WTC11 (cell line): ENCODE measurements around the gene PISD.

Experiments used
- ARID4B ChIP-seq: sonication (generic); formaldehyde crosslinking; IDR thresholded peaks from 2 replicates; pipeline ENCODE4 v1.8.0; 2023; ENCODE audit warnings: missing genetic modification reagents, mild to moderate bottlenecking, borderline replicate concordance
- CTCF ChIP-seq: fragments of 200-600 bp; IDR thresholded peaks from 2 replicates; pipeline ENCODE4 v1.8.0; 2022; ENCODE audit warnings: antibody characterized with exemption
- FOXK1 ChIP-seq: sonication (generic); formaldehyde crosslinking; IDR thresholded peaks from 2 replicates; pipeline ENCODE4 v1.8.0; 2022; ENCODE audit warnings: mild to moderate bottlenecking, moderate library complexity, missing genetic modification reagents
- HMGXB4 ChIP-seq: sonication (generic); formaldehyde crosslinking; IDR thresholded peaks from 2 replicates; pipeline ENCODE4 v1.8.1; 2023; ENCODE audit warnings: mild to moderate bottlenecking, moderate library complexity, missing genetic modification reagents
- SMAD4 ChIP-seq: sonication (generic); formaldehyde crosslinking; IDR thresholded peaks from 2 replicates; pipeline ENCODE4 v1.8.0; 2022; ENCODE audit warnings: mild to moderate bottlenecking, missing genetic modification reagents
- TP53 ChIP-seq: sonication (generic); formaldehyde crosslinking; IDR thresholded peaks from 2 replicates; pipeline ENCODE4 v1.8.1; 2023; ENCODE audit warnings: mild to moderate bottlenecking, missing genetic modification reagents
- TF ChIP-seq, protein P1 (sequence below): sonication (generic); formaldehyde crosslinking; IDR thresholded peaks from 2 replicates; pipeline ENCODE4 v1.8.1; 2022; ENCODE audit warnings: low read depth, missing genetic modification reagents, borderline replicate concordance
- TF ChIP-seq, protein P2 (sequence below): sonication (generic); formaldehyde crosslinking; conservative IDR thresholded peaks from 2 replicates; pipeline ENCODE4 v1.8.1; 2022; ENCODE audit warnings: mild to moderate bottlenecking, missing genetic modification reagents
- TF ChIP-seq, protein P3 (sequence below): sonication (generic); formaldehyde crosslinking; IDR thresholded peaks from 2 replicates; pipeline ENCODE4 v1.8.1; 2022; ENCODE audit warnings: missing genetic modification reagents, borderline replicate concordance

DNA sequence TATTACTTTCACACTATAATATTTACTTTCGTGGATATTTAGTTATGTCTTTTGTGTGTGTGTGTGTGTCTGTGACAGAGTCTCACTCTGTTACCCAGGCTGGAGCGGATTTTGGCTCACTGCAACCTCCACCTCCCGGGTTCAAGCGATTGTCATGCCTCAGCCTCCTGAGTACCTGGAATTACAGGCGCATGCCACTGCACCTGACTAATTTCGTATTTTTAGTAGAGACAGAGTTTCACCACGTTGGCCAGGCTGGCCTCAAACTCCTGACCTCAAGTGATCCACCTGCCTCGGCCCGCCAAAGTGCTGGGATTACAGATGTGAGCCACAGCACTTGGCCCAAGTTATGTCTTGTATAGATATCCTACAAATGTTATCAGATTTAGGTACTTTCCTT, 9.9 kb downstream of the PISD start:
- TF ChIP-seq, protein P1, sequence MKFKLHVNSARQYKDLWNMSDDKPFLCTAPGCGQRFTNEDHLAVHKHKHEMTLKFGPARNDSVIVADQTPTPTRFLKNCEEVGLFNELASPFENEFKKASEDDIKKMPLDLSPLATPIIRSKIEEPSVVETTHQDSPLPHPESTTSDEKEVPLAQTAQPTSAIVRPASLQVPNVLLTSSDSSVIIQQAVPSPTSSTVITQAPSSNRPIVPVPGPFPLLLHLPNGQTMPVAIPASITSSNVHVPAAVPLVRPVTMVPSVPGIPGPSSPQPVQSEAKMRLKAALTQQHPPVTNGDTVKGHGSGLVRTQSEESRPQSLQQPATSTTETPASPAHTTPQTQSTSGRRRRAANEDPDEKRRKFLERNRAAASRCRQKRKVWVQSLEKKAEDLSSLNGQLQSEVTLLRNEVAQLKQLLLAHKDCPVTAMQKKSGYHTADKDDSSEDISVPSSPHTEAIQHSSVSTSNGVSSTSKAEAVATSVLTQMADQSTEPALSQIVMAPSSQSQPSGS (CRISPR knock-in tag): no peak
- TF ChIP-seq SMAD4 (no peak), CTCF (no peak), FOXK1 (CRISPR knock-in tag) (no peak), ARID4B (no peak), TP53 (CRISPR knock-in tag) (no peak), HMGXB4 (CRISPR knock-in tag) (no peak)
- TF ChIP-seq, protein P2, sequence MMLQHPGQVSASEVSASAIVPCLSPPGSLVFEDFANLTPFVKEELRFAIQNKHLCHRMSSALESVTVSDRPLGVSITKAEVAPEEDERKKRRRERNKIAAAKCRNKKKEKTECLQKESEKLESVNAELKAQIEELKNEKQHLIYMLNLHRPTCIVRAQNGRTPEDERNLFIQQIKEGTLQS (CRISPR knock-in tag): no peak
- TF ChIP-seq, protein P3, sequence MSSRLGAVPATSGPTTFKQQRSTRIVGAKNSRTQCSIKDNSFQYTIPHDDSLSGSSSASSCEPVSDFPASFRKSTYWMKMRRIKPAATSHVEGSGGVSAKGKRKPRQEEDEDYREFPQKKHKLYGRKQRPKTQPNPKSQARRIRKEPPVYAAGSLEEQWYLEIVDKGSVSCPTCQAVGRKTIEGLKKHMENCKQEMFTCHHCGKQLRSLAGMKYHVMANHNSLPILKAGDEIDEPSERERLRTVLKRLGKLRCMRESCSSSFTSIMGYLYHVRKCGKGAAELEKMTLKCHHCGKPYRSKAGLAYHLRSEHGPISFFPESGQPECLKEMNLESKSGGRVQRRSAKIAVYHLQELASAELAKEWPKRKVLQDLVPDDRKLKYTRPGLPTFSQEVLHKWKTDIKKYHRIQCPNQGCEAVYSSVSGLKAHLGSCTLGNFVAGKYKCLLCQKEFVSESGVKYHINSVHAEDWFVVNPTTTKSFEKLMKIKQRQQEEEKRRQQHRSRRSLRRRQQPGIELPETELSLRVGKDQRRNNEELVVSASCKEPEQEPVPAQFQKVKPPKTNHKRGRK (CRISPR knock-in tag): no peak
